Astrocyte (in vitro differentiated cells and primary cell): Measurements from ENCODE around the gene NDUFB11. TPM values are rescaled to one million over a fixed set of nuclear protein-coding genes. Genes with fewer than 3 reads are reported as not detected.

Experiments
- DNase-seq: peaks from one replicate; pipeline ENCODE4 v3.0.0-alpha.2; 2010; ENCODE audit warnings: low read depth
- FAIRE-seq: peaks from 2 replicates; lab custom pipeline; 2011; peaks lifted over from hg19 to GRCh38; lab: Jason Lieb, UNC
- H2AFZ ChIP-seq: 2 replicates; pipeline ENCODE4 v1.6.0; 2012; ENCODE audit warnings: low read depth, low read length, inconsistent platforms
- H3K27ac ChIP-seq: 2 replicates; pipeline ENCODE4 v1.5.1; 2011; ENCODE audit warnings: low read depth, low read length, inconsistent platforms
- H3K27me3 ChIP-seq: 2 replicates; pipeline ENCODE4 v1.6.0; 2011; ENCODE audit warnings: low read length, inconsistent platforms; ENCODE audit not compliant: insufficient read depth
- H3K36me3 ChIP-seq: 2 replicates; pipeline ENCODE4 v1.5.1; 2011; ENCODE audit warnings: low read length, inconsistent platforms; ENCODE audit not compliant: insufficient read depth
- H3K4me1 ChIP-seq: 2 replicates; pipeline ENCODE4 v1.5.1; 2011; ENCODE audit warnings: low read length, inconsistent platforms; ENCODE audit not compliant: insufficient read depth
- H3K4me2 ChIP-seq: 2 replicates; pipeline ENCODE4 v1.6.0; 2012; ENCODE audit warnings: low read length, inconsistent platforms
- H3K4me3 ChIP-seq: 2 replicates; pipeline ENCODE4 v1.5.1; 2011; ENCODE audit warnings: low read depth, mild to moderate bottlenecking, low read length, inconsistent platforms; ENCODE audit not compliant: insufficient read depth
- H3K79me2 ChIP-seq: 2 replicates; pipeline ENCODE4 v1.6.0; 2012; ENCODE audit warnings: mild to moderate bottlenecking, low read length, inconsistent platforms; ENCODE audit not compliant: insufficient read depth
- H3K9ac ChIP-seq: 2 replicates; pipeline ENCODE4 v1.6.0; 2012; ENCODE audit warnings: mild to moderate bottlenecking, low read length, inconsistent platforms
- H3K9me3 ChIP-seq: 2 replicates; pipeline ENCODE4 v1.5.1; 2012; ENCODE audit warnings: low read depth, mild to moderate bottlenecking, low read length, inconsistent platforms; ENCODE audit not compliant: insufficient read depth
- H4K20me1 ChIP-seq: 2 replicates; pipeline ENCODE4 v1.6.0; 2012; ENCODE audit warnings: low read length, inconsistent platforms; ENCODE audit not compliant: insufficient read depth
- H3K27ac Mint-ChIP-seq: one replicate; pipeline ENCODE4 v1.8.0; 2021; ENCODE audit warnings: mild to moderate bottlenecking, mixed read lengths; ENCODE audit not compliant: unreplicated experiment
- H3K27me3 Mint-ChIP-seq: one replicate; pipeline ENCODE4 v1.8.0; 2021; ENCODE audit warnings: low read depth, mixed read lengths; ENCODE audit not compliant: unreplicated experiment
- H3K36me3 Mint-ChIP-seq: one replicate; pipeline ENCODE4 v1.8.0; 2021; ENCODE audit warnings: low read depth, mixed read lengths; ENCODE audit not compliant: unreplicated experiment
- H3K4me1 Mint-ChIP-seq: one replicate; pipeline ENCODE4 v1.8.0; 2021; ENCODE audit warnings: low read depth, mixed read lengths; ENCODE audit not compliant: unreplicated experiment
- H3K4me3 Mint-ChIP-seq: one replicate; pipeline ENCODE4 v1.8.0; 2021; ENCODE audit warnings: mild to moderate bottlenecking, moderate library complexity, mixed read lengths; ENCODE audit not compliant: unreplicated experiment
- H3K9me3 Mint-ChIP-seq: one replicate; pipeline ENCODE4 v1.8.0; 2021; ENCODE audit warnings: mild to moderate bottlenecking, mixed read lengths; ENCODE audit not compliant: unreplicated experiment
- EZH2 ChIP-seq: IDR thresholded peaks from 2 replicates; pipeline ENCODE4 v1.6.1; 2012; ENCODE audit warnings: mild to moderate bottlenecking, low read length, inconsistent platforms; ENCODE audit not compliant: insufficient read depth
- total RNA-seq: library from RNA; stranded (reverse); gene quantifications from 2 replicates; pipeline ENCODE4 v1.2.1, GENCODE V29; 2021
- TF ChIP-seq, protein P1 (sequence below): IDR thresholded peaks from 2 replicates; pipeline ENCODE4 v1.5.1; 2011; ENCODE audit warnings: low read depth, mild to moderate bottlenecking, inconsistent platforms, low read length, moderate library complexity; ENCODE audit not compliant: insufficient read depth

NDUFB11 gene
- total RNA-seq, 1 donor from 2014 or later = 86.3 TPM

DNA sequence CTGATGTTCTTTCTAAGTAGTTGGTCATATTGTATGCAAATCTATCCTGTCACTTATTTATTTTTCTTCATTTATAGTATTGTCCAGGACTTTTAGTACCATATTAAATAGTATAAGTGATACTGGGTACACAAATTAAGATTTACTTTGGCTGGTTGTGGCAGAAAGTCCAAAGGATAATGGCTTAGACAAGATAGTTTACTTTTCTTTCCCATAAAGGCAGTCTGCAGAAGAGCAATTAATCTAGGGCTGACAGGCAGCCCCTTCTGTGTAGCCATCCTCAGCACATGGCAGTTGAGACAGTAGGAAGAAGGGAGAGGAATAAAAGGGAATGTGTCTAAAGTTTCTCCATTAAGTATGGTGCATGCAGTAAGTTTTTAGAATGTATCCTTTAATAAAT lies 6.9 kb upstream of the NDUFB11 start:
- no peaks in the 10 kb centered on the region for H3K27me3 ChIP-seq
- Mint-ChIP-seq H3K27me3 (no peaks in the 10 kb centered on the region), H3K36me3 (peaks cover 4% of the 10 kb centered on the region), H3K4me1 (no peaks in the 10 kb centered on the region), H3K9me3 (no peaks in the 10 kb centered on the region), H3K27ac (no peak overlapping the region), H3K4me3 (no peak overlapping the region)
- TF ChIP-seq, protein P1, sequence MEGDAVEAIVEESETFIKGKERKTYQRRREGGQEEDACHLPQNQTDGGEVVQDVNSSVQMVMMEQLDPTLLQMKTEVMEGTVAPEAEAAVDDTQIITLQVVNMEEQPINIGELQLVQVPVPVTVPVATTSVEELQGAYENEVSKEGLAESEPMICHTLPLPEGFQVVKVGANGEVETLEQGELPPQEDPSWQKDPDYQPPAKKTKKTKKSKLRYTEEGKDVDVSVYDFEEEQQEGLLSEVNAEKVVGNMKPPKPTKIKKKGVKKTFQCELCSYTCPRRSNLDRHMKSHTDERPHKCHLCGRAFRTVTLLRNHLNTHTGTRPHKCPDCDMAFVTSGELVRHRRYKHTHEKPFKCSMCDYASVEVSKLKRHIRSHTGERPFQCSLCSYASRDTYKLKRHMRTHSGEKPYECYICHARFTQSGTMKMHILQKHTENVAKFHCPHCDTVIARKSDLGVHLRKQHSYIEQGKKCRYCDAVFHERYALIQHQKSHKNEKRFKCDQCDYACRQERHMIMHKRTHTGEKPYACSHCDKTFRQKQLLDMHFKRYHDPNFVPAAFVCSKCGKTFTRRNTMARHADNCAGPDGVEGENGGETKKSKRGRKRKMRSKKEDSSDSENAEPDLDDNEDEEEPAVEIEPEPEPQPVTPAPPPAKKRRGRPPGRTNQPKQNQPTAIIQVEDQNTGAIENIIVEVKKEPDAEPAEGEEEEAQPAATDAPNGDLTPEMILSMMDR = no peak
- TF ChIP-seq EZH2 = no peak
- H3K27ac ChIP-seq = no peak overlapping the region
- FAIRE-seq (no peak), DNase-seq (no peak)
- peaks cover 5% of the 10 kb centered on the region for H3K4me1 ChIP-seq
- no peaks in the 10 kb centered on the region for H3K9me3 ChIP-seq
- H3K9ac ChIP-seq = no peak overlapping the region
- H3K36me3 ChIP-seq = peaks cover 2% of the 10 kb centered on the region
- no peak overlapping the region for H3K4me2 ChIP-seq
- H2AFZ ChIP-seq = no peak overlapping the region
- H3K4me3 ChIP-seq = no peak overlapping the region
- peaks cover 45% of the 10 kb centered on the region for H4K20me1 ChIP-seq
- peaks cover 86% of the 10 kb centered on the region for H3K79me2 ChIP-seq

DNA sequence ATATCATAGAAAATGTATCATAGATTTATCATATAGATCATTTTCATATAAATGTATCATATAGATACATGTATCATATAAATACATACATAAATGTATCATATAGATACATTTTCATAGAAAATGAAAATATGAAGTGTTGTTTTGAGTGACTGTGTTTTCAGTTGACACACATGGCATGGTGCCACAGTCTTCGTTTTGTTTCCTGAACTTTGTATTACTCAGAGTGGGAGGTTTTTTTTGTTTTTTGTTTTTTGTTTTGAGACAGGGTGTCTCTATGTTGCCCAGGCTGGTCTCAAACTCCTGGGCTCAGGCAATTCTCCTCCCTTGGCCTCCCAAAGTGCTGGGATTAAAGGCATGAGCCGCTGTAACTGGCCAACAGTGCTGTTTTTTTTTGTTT lies 4.4 kb upstream of the NDUFB11 start:
- Histone ChIP-seq H3K9ac (no peak overlapping the region), H3K4me2 (no peak overlapping the region), H3K36me3 (peaks cover 2% of the 10 kb centered on the region), H4K20me1 (peaks cover 53% of the 10 kb centered on the region), H3K4me3 (no peak overlapping the region), H3K79me2 (peaks cover 83% of the 10 kb centered on the region), H3K4me1 (peaks cover 5% of the 10 kb centered on the region), H3K27me3 (no peaks in the 10 kb centered on the region), H2AFZ (no peak overlapping the region), H3K27ac (no peak overlapping the region), H3K9me3 (no peaks in the 10 kb centered on the region)
- H3K27me3 Mint-ChIP-seq = no peaks in the 10 kb centered on the region
- TF ChIP-seq, protein P1 = no peak
- peaks cover 2% of the 10 kb centered on the region for H3K36me3 Mint-ChIP-seq
- no peaks in the 10 kb centered on the region for H3K9me3 Mint-ChIP-seq
- no peak for FAIRE-seq
- DNase-seq = no peak
- H3K4me1 Mint-ChIP-seq = no peaks in the 10 kb centered on the region
- no peak overlapping the region for H3K27ac Mint-ChIP-seq
- no peak overlapping the region for H3K4me3 Mint-ChIP-seq

DNA sequence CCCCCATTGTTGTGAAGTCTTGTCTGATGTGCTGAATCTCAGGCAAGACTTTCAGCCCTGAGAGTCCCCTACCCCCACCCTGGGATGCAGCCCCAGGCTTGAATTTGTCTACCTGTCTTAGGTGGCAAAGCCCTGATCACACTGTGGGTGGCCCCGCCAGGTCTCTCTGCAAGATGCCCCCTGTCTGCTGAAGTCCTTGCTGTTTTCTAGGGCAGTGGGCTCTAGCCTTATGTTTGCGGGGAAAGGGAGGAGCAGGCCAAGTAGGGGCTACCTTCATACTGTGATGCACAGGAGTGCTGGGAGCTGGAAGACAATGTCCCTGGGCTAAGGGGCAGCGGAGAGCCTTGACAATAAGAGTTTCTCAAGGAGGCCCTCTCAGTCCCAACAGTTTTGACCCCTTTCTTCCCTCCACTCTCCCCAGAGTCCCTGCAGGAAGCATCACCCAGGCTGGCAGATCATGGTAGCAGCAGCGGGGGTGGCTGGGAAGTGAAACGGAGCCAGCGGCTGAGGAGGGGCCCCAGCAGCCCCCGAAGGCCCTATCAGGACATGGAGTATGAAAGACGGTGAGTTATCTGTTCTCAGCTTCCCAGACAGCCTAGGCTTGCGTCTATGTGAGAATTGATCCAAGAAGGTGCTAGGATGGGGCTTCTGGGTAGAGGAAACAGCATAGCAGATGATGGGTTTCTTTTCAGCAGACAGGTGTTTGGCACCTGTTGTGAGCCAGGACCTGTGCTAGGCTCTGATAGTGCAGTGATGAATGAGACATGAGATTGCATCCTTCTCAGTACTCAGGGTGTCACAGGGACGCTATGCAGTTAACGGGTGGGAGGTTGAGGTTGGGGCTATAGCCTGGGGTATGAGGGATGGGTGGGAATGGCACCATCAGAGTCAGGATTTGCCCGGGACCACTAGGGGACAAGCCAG lies 2.7 kb upstream of the NDUFB11 start:
- Mint-ChIP-seq H3K9me3 (no peaks in the 10 kb centered on the region), H3K27me3 (no peaks in the 10 kb centered on the region), H3K4me1 (no peaks in the 10 kb centered on the region), H3K4me3 (peak overlapping the region; percentile 29), H3K36me3 (peaks cover 2% of the 10 kb centered on the region), H3K27ac (no peak overlapping the region)
- peak overlapping the region; percentile 98 for H3K9ac ChIP-seq
- FAIRE-seq (peak; percentile 34), DNase-seq (no peak)
- H2AFZ ChIP-seq = no peak overlapping the region
- H3K4me2 ChIP-seq = peak overlapping the region; percentile 95
- H3K27me3 ChIP-seq = no peaks in the 10 kb centered on the region
- H3K4me1 ChIP-seq = peaks cover 13% of the 10 kb centered on the region
- peaks cover 83% of the 10 kb centered on the region for H3K79me2 ChIP-seq
- no peak overlapping the region for H3K27ac ChIP-seq
- H3K9me3 ChIP-seq = no peaks in the 10 kb centered on the region
- H3K36me3 ChIP-seq = peaks cover 2% of the 10 kb centered on the region
- peak overlapping the region; percentile 83 for H3K4me3 ChIP-seq
- peaks cover 69% of the 10 kb centered on the region for H4K20me1 ChIP-seq
- TF ChIP-seq, protein P1 = no peak
- no peak for TF ChIP-seq EZH2
